ENCODE measurements around the gene ZNF76.

GRCh38 chr6:35299674-35300073 is 40.1 kb downstream of the ZNF76 start:
- TF ChIP-seq CTCF (conservative IDR thresholded peaks at IDR 0.05): no peak
- TF ChIP-seq EZH2 (IDR thresholded peaks at IDR 0.05; ENCODE audit: low read depth): no peak
